ENCODE results near the gene SLC27A2. TPM values are rescaled to one million over a fixed set of nuclear protein-coding genes. Genes with fewer than 3 reads are reported as not detected.

SLC27A2 gene
- total RNA-seq, 1 donor from 2014 or later = 10.3 TPM

DNA sequence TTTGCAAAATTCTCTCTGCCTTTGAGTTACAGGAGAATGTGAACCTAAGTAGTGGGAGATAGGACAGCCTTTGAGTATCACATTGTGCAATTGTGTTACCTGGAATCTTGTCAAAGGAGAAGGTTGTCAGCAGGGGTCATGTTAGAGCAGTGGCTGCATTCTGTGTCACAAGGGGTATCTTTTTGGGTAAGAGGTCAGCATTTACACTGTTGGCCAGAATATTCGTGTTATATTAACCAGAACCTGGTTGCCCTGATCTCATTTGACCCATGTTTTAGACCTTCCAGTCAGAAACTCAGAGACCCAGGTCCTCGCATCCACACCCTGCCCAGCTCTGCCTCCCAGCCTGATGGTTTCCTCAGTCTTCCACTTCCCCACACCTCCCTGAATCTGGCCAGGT is 56.3 kb downstream of the SLC27A2 start:
- no peak for DNase-seq (ENCODE audit: low read depth in 2 of 2)

DNA sequence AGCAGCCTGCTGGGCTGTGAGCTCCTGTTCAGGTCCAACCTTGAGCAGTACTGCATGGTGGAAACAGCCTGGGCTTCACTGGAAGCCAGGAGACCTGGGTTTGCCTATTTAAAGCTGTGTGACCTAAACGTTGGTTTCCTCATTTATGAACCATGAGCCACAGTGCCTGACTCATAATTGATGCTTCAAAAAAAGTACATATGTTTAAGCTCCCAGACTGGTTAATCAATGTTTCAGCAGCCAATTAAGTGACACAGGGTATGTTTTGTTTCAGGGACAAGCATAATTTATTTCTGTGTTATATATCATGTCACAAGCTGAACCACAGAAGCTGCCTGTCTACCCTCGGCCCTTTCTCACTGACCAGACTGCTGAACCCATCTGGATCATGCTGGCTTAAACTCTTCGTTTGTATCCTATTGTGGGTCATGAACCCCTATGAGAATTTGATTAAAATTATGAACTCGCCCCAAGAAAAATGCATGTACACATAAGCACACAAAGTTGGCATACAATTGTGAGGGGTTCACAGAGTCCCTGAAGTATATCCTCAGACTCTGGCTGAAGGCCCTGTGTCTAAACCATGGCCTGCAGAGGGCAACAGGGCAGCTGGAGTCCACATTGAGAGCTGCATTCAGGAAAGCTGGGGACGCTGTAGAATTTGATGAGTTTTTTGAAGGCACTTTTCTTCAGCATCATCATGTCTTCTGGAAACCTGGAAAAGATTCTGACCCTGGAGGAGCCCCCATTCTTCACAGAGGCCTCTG is 59.9 kb downstream of the SLC27A2 start:
- no peak for DNase-seq (ENCODE audit: low read depth in 2 of 2)

DNA sequence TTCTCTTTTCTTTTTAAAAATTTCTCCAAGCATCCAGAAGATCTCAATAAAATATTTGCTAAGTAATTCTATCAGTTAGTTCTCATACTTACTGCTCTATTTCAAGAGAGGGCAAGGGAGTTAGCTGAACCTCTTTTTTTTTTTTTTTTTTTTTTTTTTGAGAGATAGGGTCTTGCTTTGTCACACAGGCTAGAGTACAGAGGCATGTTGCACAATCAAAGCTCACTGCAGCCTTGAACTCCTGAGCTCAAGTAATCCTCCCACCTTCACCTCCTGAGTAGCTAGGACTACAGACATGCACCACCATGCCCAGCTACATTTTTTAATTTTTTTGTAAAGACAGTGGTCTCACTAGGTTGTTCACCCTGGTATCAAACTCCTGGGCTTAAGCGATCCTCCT is 62.2 kb downstream of the SLC27A2 start:
- no peak for DNase-seq (ENCODE audit: low read depth in 2 of 2)

DNA sequence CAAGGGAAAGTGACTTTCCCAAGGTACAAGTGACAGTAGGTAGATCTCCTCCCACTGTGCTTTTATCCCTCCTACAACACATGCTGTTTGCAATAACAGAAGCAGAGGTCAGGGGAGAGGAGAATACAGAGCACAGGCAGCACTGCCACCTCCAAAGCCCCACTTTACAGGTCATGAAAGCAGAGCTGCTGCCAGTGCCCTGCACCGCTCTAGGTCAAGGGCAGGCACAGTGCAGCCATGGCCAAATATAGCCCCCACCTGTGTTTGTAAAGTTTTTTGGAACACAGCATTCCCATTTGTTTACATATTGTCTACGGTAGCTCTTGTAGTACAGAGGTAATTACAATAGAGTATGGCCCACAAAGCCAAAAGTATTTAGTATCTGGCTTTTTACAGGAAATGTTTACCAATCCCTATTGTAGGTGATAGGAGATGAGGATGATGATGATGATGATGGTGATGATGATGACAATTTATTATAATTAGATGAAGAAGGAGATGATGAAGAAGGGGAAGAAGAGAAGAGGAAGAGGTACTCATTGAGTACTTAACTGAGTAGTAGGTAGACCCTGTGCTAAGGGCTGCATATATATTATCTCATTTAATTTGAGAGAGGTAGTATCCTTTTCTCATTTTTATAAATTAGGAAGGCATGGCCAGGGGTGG is 63.1 kb downstream of the SLC27A2 start:
- no peak for DNase-seq (ENCODE audit: low read depth in 2 of 2)

DNA sequence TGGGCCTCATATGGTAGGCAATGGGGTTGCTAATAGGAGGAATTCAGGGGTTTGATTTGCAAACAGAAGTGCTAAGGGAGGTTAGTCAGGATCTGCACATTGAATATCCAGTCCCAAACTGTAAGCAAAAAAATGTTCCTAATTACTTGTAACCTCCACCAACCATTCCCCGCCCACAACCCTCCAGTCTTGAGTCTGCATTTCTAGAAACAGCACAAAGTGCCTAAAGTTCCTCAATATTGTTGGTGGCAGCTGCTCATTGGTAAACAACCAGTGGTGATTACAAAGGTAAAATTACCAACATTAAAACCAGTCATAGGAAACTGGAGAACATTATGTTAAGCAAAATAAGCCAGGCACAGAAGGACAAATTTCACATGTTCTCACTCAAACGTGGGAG is 64.6 kb downstream of the SLC27A2 start:
- DNase-seq (ENCODE audit: low read depth in 2 of 2) = no peak

DNA sequence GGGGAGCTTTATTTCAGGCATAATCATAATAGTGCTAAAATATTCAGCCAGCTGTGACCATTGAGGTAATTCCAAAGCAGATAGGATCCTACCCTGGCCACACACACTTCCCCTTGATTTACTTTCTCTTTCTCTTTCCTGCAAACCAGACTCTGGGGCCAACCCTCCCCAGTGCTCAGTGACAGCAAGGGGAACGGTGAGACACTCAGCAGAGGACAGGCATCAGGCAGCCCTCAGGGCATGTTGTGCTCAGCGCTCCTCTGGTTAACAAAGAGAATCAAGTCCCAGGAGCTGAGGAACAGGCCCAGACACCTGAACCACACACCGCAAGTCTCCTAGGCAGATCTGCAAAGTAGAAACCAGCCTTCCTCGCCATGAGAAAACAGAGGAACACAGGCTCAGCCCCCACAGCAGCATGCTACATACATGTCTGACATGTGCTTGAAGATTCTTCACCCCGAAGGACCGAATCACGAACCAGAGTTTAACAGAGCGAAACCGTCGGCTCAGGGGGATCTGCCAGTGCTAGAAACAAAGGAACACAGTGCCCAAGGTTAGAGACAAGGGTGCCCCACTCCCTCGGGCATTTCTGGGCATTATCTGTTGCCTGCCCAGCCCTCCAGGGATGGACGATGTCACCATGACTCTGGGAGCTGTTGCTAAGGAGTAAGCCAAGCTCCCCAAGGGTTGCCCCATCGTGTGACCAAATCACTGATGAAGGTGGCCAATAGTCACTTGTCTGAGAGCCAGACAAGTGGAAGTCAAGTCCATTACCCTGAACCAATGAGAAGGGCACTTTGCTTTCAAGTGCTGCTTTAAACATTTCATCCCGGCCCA is 66.0 kb downstream of the SLC27A2 start:
- peak in 1 of 2 donors; percentile 39 for DNase-seq (ENCODE audit: low read depth in 2 of 2)

DNA sequence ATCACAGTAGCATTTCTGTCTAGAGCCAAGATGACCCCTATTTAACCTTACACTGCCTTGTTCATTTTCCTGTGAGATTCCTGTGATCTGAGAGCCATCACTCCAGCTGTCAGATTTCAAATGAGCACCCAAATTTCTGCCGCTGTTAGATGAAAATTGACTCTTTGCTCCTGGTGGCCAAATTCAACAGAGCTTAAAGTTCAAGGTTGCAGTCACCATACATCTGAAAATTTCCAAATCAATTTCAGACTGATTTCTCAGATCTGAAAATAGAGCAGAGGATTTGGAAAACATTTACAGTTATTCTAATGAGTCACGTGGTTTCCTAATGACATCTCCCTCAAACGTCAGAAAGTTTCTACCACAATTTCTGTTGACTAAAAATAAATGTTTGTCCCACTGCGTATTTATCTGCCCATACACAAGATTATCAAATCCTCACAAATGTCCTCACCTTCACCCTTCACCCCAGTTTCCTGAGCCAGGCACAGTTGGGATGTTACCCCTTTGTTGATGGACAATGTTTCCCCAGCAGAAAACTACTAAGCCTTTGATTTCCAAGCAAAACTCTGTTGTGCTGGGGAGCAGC is 67.1 kb downstream of the SLC27A2 start:
- DNase-seq (ENCODE audit: low read depth in 2 of 2) = no peak

DNA sequence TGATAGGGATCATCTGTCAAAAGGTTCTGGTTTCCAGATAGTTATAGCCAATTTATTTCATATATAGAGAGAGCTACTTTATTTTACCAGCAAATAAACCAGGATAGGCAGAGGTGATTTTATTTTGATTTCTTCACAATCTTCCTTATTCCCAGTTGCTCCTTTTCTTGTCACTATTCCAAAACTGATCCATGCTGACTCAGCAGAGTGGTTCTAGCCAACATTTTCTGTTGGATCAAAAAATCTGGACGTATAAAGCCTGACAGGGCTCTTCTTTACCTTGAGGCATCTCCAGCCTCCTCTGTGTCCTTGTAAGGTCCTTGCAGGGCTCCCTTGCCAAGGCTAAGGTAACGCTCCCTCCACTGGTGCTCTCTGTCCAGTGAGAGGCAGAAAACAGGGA is 67.7 kb downstream of the SLC27A2 start:
- no peak for DNase-seq (ENCODE audit: low read depth in 2 of 2)

DNA sequence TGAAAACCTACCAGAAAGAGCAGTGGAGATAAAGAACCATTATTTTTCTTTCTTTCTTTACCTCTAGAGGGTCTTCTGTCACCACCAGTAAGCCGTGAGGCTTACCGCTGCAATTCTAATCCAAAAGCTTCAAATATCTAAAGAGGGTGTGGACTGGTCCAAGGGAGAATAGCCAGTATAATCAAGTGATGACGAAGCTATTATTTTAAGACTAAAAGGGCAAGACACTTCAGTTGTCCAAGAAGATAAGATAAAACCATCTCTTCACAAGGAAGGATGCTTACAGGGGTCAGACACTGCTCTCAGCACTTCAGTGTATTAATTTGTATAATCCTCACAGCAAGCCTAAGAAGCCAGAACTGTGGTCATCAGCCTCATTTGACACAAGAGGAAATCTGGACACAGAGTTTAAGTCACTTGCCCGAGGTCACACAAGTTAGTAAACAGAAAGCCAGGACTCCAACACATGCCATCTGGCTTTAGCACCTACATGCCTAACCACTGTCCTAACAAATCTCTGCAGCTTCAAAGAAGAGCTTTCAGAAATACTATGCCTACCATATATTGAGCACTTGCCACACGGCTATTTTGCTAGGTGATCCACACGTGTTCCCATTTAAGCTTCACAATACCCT is 68.9 kb downstream of the SLC27A2 start:
- DNase-seq (ENCODE audit: low read depth in 2 of 2) = no peak

DNA sequence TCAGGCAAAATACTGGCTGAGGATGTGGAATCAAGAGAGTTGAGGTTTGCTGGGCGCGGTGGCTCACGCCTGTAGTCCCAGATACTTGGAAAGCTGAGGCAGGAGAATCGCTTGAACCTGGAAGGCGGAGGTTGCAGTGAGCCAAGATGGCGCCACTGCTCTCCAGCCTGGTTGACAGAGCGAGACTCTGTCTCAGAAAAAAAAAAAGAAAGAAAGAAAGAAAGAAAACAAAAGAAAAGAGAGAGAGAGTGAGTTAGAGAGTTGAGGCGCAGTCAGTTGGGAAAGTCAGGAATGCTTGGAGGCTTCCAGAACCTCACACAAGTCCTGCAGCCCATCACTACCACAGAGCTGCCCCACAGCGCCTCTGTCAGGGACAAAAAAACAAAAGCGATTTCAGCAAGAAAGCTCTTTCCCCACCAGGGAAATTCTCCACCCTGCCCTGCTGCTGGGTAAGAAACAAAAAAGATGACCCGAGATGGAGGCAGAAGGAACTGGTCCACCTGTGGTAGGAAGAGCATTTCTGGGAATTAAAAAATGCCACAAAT is 69.7 kb downstream of the SLC27A2 start:
- no peak for DNase-seq (ENCODE audit: low read depth in 2 of 2)

DNA sequence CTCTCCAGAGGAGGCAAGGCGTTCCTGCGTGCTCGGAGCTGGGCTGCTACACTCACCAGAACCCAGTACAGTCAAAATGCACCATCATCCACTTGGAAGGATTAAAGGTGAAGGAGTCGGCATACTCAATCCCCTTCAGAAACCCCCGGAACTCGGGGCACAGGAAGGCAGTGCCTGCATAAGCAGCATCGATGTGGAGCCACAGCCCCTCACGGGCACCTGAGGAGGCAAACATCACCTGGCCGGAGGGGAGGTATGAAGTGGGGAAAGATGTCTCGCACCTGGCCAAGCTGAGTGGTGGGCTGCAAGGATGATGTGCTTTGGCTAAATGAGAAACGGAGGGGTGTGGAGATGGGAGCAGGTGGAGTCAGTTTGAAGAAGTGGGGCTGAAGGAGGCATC is 70.6 kb downstream of the SLC27A2 start:
- no peak for DNase-seq (ENCODE audit: low read depth in 2 of 2)

DNA sequence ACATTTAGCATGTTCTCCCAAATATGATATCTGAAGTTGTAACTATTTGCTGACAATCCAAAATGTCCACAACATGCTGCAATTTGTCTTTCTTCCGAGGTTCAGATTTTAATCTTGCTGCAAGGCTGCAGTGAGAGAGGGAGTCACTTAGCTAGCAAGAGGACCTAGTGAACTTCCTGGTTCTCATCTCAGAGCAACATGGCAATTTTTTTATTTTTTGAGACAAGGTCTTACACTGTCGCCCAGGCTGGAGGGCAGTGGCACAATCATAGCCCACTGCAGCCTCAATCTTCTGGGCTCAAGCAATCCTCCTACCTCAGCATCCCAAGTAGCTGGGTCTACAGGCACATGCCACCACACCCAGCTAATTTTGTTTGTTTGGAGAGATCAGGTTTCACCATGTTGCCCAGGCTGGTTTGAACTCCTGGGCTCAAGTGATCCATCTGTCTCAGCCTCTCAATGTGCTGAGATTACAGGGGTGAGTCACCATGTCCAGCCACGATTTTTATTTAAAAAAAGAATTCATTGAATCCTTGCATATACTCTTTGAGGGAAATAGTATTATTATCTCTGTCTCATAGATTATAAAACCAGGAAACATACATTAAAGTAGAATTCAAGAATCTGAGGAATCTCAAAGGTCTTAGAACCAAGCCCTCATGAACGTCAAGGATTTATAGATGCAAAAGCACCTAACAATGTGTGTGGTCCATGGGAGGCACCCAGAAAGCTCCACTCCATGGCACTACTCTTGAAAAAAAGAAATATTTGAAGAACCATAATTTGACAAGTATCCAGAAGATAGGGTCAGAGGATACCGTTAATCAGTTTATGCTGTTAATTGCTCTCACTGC is 74.4 kb downstream of the SLC27A2 start:
- peak in 1 of 2 donors; percentile 7 for DNase-seq (ENCODE audit: low read depth in 2 of 2)

DNA sequence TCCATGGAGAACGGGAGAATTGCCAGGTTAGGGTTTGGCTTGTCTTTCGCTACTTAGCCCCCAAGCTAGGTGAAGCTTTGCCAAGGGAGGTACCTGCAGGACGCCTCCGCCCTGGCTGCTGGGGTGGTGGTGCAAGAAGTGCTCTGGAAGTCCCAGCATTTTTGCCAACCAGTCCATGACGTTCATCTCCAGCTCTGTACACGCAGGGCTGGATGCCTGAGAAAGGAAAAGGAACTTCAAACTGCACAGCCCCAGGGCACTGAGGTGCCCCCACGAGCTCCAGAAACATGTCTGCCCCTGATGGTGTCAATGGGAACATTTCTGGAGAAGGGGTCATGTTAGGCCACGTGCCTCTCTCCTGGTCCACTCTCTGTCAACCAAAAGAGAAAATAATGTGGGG is 75.3 kb downstream of the SLC27A2 start:
- DNase-seq (ENCODE audit: low read depth in 2 of 2) = no peak

DNA sequence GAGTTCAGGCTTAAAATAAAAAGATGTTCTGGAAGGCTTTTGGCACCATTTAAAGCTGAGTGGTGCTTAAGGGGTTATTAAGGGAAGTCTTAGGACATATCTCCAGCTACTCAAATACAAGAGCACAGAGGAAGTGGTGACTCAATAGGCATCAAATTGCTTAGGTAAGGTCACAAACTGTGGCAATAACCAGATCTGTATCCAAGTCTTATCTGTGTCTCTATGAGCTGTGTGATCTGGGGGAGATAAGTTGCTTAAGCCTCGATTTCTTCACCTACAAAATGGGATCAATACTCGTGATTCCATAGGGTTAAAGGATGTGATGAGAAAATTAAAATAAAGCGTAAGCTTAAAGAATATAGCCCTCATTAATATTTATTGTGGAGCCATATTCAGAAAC is 75.9 kb downstream of the SLC27A2 start:
- peak in 1 of 2 donors; percentile 9 for DNase-seq (ENCODE audit: low read depth in 2 of 2)

DNA sequence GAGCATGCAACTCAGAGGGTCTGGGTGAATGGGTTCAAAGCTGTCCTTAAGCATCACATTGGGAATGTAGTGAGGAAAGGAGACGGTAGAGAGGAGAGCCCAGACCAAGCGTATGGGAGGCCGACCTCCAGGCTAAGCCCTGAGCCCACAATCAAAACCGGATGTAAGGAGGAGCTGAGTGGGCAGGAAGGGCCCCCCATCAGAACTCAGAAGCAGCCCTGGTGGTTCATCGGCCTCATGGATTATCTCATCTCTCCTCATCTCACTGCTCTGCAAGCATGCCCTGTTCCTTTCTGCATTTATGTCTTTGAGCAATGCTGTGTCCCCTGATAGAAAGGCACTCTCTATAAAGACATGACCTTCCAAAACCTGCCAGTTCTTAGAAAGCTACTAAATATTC is 77.3 kb downstream of the SLC27A2 start:
- no peak for DNase-seq (ENCODE audit: low read depth in 2 of 2)

DNA sequence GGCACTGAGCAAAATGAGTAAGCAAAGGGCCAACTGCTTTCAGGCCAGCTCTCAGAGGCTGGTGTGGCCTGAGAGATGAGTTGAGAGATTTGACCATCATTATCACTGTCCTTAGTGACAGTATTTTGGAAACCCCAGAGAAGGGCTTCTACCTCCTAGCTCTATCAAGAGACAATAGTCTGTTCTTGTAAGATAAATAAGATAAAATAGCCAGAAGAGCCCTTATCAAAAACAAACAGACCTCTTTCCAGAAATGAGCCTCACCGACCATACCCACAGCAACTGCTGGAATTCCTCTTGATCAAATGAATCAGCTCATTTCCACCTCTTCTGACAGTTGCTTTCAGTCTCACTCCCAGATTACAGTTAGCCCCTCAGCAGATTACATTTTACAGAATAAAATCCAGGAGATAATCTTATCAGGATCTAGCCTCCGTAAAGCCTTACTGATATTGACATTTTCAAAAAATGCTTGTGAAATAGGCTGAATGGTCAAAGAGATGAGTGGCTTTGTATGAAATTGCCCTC is 79.0 kb downstream of the SLC27A2 start:
- DNase-seq (ENCODE audit: low read depth in 2 of 2) = no peak

DNA sequence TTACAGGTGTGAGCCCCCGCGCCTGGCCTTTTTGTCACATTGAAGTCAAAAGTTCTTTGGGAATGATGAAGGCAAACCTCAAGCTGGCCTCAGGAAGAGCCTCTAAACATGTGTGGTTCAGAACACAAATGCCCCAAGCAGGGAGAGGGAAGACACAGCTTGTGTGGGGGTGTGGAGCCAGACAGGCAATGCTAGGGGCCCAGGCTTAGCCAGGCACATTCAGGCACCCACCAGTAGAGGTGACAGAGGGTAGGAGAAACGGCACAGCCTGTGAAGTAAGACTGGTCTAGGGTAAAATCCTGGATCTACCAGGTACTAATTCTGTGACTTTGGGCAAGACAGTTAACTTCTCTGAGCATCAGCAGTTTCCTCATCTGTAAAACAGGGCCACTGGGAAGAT is 80.0 kb downstream of the SLC27A2 start:
- no peak for DNase-seq (ENCODE audit: low read depth in 2 of 2)

DNA sequence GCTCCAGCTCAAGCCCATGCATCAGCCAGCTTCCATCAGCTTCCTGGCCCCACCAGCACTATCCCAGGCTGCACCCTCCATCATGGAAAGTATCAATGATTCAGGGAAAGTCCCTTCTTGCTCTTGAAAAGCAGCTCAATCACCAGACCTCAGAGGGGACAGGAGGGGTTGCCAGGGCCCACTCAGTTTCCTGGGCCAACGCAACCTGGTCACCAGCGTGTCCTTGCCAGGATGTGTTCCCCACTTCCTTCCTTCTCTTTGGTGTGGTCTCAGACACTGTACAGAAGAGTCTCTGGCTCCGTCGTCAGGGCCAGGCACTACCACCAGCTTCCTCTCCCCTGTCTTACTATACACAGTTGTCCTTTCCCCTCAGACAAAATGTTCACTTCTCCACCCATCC is 80.5 kb downstream of the SLC27A2 start:
- DNase-seq (ENCODE audit: low read depth in 2 of 2) = no peak

DNA sequence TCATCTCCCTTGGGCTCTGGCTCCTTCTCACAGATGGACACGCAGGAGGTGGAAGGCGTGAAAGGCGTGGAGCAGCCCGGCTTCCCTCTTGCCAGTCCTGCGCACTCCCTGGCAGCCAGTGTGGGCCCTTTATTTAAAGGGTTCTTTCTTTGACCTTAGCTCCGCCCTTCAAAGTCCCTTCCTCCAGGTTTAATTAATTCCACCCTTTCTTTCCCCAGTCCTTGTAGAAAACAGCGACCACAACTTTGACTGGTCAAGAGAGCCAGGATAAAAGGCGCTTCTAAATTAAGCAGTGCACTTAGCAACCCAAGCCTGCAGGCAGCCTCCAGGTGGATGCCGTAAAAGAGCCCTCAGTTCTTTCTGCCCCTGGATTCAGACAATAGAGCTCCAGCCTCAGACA is 83.6 kb downstream of the SLC27A2 start, which contains the start of gene HDC:
Gene HDC (minus strand): TSS at position 107 of the 400 bp plus-strand sequence. CDS start 103 bp downstream, at position 4.
- no peak for DNase-seq (ENCODE audit: low read depth in 2 of 2)

DNA sequence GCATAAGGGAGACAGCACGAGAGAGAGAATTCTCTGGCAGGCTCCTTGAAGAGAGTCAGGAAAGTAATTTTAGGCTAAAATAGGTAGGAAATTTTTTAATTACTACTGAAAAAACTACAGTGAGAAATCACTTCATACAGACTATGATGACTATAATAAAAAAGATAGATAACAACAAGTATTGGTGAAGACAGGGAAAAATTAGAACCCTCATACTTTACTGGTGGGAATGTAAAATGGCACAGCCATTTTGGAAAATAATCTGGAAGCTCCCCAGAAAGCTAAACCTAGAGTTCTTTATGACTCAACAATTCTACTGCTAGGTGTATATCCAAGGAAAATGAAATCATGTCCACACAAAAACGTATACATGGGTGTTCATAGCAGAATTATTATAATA is 85.6 kb downstream of the SLC27A2 start:
- DNase-seq (ENCODE audit: low read depth in 2 of 2) = no peak
